ENCODE results near the gene C16orf89. TPM values are rescaled to one million over a fixed set of nuclear protein-coding genes. Genes with fewer than 3 reads are reported as not detected.

The C16orf89 gene
- total and polyA plus RNA-seq, 2 experiments from 2014 or later, result 2.8 to 4.4 TPM

DNA sequence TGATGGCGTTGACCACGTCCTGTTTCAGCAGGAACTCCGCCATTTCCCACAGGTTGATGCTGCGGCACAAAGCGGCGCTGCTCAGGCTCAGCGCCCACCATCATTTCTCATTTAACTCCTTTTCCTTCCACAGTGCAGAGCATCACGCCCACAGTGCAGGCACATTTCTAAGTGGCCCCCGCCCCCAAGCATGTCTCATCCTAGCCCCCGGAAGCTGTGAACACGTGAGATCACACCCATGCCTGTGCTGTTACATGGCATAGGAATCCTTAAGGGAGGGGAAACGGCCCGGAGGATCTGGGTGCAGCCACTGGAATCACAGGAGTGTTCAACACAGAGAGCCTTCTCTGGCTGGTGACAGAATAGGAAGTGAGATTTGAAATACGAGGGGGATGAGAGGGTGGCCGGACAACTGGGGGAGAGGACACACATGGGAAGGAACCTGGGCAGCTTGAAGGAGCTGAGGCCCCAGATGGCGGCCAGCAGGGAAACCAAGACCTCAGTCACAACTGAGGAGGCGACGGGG, 36.7 kb downstream of the C16orf89 start:
- TF ChIP-seq ZNF331 (CRISPR knock-in tag; IDR thresholded peaks at IDR 0.05; ENCODE audit: low read depth) (no peak), POLR2AphosphoS5 (IDR thresholded peaks at IDR 0.05; ENCODE audit: low read depth) (no peak), ZNF114 (CRISPR knock-in tag; IDR thresholded peaks at IDR 0.05) (no peak), STAT1 (IDR thresholded peaks at IDR 0.05; ENCODE audit: unreplicated experiment) (no peak), EZH2 (IDR thresholded peaks at IDR 0.05; ENCODE audit: low read depth, unreplicated experiment) (no peak), NANOG (IDR thresholded peaks at IDR 0.05; ENCODE audit: borderline replicate concordance) (no peak), EZH2phosphoT487 (IDR thresholded peaks at IDR 0.05; ENCODE audit: unreplicated experiment) (no peak), JUNB (IDR thresholded peaks at IDR 0.05; ENCODE audit: unreplicated experiment) (no peak), CREB1 (CRISPR knock-in tag; IDR thresholded peaks at IDR 0.05; ENCODE audit: low read depth) (no peak)
- TF ChIP-seq, protein P1, sequence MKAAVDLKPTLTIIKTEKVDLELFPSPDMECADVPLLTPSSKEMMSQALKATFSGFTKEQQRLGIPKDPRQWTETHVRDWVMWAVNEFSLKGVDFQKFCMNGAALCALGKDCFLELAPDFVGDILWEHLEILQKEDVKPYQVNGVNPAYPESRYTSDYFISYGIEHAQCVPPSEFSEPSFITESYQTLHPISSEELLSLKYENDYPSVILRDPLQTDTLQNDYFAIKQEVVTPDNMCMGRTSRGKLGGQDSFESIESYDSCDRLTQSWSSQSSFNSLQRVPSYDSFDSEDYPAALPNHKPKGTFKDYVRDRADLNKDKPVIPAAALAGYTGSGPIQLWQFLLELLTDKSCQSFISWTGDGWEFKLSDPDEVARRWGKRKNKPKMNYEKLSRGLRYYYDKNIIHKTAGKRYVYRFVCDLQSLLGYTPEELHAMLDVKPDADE (IDR thresholded peaks at IDR 0.05), result no peak
- TF ChIP-seq, protein P2, sequence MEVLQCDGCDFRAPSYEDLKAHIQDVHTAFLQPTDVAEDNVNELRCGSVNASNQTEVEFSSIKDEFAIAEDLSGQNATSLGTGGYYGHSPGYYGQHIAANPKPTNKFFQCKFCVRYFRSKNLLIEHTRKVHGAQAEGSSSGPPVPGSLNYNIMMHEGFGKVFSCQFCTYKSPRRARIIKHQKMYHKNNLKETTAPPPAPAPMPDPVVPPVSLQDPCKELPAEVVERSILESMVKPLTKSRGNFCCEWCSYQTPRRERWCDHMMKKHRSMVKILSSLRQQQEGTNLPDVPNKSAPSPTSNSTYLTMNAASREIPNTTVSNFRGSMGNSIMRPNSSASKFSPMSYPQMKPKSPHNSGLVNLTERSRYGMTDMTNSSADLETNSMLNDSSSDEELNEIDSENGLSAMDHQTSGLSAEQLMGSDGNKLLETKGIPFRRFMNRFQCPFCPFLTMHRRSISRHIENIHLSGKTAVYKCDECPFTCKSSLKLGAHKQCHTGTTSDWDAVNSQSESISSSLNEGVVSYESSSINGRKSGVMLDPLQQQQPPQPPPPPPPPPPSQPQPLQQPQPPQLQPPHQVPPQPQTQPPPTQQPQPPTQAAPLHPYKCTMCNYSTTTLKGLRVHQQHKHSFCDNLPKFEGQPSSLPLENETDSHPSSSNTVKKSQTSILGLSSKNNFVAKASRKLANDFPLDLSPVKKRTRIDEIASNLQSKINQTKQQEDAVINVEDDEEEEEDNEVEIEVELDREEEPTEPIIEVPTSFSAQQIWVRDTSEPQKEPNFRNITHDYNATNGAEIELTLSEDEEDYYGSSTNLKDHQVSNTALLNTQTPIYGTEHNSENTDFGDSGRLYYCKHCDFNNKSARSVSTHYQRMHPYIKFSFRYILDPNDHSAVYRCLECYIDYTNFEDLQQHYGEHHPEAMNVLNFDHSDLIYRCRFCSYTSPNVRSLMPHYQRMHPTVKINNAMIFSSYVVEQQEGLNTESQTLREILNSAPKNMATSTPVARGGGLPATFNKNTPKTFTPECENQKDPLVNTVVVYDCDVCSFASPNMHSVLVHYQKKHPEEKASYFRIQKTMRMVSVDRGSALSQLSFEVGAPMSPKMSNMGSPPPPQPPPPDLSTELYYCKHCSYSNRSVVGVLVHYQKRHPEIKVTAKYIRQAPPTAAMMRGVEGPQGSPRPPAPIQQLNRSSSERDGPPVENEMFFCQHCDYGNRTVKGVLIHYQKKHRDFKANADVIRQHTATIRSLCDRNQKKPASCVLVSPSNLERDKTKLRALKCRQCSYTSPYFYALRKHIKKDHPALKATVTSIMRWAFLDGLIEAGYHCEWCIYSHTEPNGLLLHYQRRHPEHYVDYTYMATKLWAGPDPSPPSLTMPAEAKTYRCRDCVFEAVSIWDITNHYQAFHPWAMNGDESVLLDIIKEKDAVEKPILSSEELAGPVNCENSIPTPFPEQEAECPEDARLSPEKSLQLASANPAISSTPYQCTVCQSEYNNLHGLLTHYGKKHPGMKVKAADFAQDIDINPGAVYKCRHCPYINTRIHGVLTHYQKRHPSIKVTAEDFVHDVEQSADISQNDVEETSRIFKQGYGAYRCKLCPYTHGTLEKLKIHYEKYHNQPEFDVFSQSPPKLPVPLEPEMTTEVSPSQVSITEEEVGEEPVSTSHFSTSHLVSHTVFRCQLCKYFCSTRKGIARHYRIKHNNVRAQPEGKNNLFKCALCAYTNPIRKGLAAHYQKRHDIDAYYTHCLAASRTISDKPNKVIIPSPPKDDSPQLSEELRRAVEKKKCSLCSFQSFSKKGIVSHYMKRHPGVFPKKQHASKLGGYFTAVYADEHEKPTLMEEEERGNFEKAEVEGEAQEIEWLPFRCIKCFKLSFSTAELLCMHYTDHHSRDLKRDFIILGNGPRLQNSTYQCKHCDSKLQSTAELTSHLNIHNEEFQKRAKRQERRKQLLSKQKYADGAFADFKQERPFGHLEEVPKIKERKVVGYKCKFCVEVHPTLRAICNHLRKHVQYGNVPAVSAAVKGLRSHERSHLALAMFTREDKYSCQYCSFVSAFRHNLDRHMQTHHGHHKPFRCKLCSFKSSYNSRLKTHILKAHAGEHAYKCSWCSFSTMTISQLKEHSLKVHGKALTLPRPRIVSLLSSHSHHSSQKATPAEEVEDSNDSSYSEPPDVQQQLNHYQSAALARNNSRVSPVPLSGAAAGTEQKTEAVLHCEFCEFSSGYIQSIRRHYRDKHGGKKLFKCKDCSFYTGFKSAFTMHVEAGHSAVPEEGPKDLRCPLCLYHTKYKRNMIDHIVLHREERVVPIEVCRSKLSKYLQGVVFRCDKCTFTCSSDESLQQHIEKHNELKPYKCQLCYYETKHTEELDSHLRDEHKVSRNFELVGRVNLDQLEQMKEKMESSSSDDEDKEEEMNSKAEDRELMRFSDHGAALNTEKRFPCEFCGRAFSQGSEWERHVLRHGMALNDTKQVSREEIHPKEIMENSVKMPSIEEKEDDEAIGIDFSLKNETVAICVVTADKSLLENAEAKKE (CRISPR knock-in tag; IDR thresholded peaks at IDR 0.05), result no peak
- TF ChIP-seq, protein P3, sequence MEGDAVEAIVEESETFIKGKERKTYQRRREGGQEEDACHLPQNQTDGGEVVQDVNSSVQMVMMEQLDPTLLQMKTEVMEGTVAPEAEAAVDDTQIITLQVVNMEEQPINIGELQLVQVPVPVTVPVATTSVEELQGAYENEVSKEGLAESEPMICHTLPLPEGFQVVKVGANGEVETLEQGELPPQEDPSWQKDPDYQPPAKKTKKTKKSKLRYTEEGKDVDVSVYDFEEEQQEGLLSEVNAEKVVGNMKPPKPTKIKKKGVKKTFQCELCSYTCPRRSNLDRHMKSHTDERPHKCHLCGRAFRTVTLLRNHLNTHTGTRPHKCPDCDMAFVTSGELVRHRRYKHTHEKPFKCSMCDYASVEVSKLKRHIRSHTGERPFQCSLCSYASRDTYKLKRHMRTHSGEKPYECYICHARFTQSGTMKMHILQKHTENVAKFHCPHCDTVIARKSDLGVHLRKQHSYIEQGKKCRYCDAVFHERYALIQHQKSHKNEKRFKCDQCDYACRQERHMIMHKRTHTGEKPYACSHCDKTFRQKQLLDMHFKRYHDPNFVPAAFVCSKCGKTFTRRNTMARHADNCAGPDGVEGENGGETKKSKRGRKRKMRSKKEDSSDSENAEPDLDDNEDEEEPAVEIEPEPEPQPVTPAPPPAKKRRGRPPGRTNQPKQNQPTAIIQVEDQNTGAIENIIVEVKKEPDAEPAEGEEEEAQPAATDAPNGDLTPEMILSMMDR (conservative IDR thresholded peaks at IDR 0.05; ENCODE audit: low read depth in 2 of 2), result no peak
- TF ChIP-seq, protein P4, sequence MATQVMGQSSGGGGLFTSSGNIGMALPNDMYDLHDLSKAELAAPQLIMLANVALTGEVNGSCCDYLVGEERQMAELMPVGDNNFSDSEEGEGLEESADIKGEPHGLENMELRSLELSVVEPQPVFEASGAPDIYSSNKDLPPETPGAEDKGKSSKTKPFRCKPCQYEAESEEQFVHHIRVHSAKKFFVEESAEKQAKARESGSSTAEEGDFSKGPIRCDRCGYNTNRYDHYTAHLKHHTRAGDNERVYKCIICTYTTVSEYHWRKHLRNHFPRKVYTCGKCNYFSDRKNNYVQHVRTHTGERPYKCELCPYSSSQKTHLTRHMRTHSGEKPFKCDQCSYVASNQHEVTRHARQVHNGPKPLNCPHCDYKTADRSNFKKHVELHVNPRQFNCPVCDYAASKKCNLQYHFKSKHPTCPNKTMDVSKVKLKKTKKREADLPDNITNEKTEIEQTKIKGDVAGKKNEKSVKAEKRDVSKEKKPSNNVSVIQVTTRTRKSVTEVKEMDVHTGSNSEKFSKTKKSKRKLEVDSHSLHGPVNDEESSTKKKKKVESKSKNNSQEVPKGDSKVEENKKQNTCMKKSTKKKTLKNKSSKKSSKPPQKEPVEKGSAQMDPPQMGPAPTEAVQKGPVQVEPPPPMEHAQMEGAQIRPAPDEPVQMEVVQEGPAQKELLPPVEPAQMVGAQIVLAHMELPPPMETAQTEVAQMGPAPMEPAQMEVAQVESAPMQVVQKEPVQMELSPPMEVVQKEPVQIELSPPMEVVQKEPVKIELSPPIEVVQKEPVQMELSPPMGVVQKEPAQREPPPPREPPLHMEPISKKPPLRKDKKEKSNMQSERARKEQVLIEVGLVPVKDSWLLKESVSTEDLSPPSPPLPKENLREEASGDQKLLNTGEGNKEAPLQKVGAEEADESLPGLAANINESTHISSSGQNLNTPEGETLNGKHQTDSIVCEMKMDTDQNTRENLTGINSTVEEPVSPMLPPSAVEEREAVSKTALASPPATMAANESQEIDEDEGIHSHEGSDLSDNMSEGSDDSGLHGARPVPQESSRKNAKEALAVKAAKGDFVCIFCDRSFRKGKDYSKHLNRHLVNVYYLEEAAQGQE (IDR thresholded peaks at IDR 0.05; ENCODE audit: unreplicated experiment), result no peak
- H3K79me2 ChIP-seq (replicated peaks; ENCODE audit: insufficient read depth), result no peaks in the 10 kb centered on the region; the same call in 1 of the 2 replicates
- H3K27me3 Mint-ChIP-seq (ENCODE audit: insufficient read depth, low read depth, poor library complexity), result peaks cover 18% of the 10 kb centered on the region

More for the DNA sequence above, 36.7 kb downstream of the C16orf89 start:
- Histone ChIP-seq H3K36me3 (ENCODE audit: insufficient read depth) (no peaks in the 10 kb centered on the region), H3K27ac (ENCODE audit: low read depth) (no peak overlapping the region), H4K20me1 (replicated peaks; ENCODE audit: insufficient read depth) (no peaks in the 10 kb centered on the region), H3K9me2 (ENCODE audit: insufficient read depth) (no peaks in the 10 kb centered on the region), H3K27me3 (ENCODE audit: insufficient read depth) (peaks cover 6% of the 10 kb centered on the region), H3K4me3 (no peak overlapping the region), H3K4me2 (no peak overlapping the region), H2AFZ (no peak overlapping the region), H3F3A (replicated peaks; ENCODE audit: low read depth) (no peaks in the 10 kb centered on the region), H3K4me1 (ENCODE audit: insufficient read depth) (peaks cover 5% of the 10 kb centered on the region; the same call in 1 of the 2 replicates)
- no peaks in the 10 kb centered on the region; the same call in 2 of the 3 replicates for H3K36me3 Mint-ChIP-seq (ENCODE audit: low read depth)
- no peaks in the 10 kb centered on the region for H3K9me3 Mint-ChIP-seq
- H3K4me3 Mint-ChIP-seq, result no peak overlapping the region
- ATAC-seq (no peak), DNase-seq (ENCODE audit: low spot score) (no peak)
- no peak overlapping the region for H3K27ac Mint-ChIP-seq
- H3K4me1 Mint-ChIP-seq, result peaks cover 14% of the 10 kb centered on the region
